ENCODE data around the gene SREBF1.
"Not testable (repeated sequence)": the region's sequence is repeated elsewhere in the genome, so short reads cannot be mapped to it uniquely, and the experiment has no call there.

SREBF1 gene

GRCh38 chr17:17809531-17810083 lies 27.2 kb downstream of the SREBF1 start:
- no peak for DNase-seq

- DNase-seq: no peak
Observed at GRCh38 chr17:17808706-17809432, 27.9 kb downstream of the SREBF1 start.

GRCh38 chr17:17808200-17808599 lies 28.6 kb downstream of the SREBF1 start:
- DNase-seq: not testable (repeated sequence)

- DNase-seq: no peak
Observed at GRCh38 chr17:17807440-17807839, 29.3 kb downstream of the SREBF1 start.

GRCh38 chr17:17806611-17807274 lies 30.0 kb downstream of the SREBF1 start:
- DNase-seq: no peak

GRCh38 chr17:17806035-17806434 lies 30.8 kb downstream of the SREBF1 start:
- no peak for DNase-seq

GRCh38 chr17:17805575-17805974 lies 31.2 kb downstream of the SREBF1 start:
- no peak for DNase-seq

GRCh38 chr17:17804007-17804406 lies 32.8 kb downstream of the SREBF1 start:
- no peak for DNase-seq

- DNase-seq: no peak
Observed at GRCh38 chr17:17801800-17802481, 34.8 kb downstream of the SREBF1 start.

GRCh38 chr17:17800504-17801021 lies 36.2 kb downstream of the SREBF1 start:
- DNase-seq: no peak

- no peak for DNase-seq
Observed at GRCh38 chr17:17798573-17799255, 38.1 kb downstream of the SREBF1 start.

GRCh38 chr17:17798010-17798556 lies 38.7 kb downstream of the SREBF1 start:
- no peak for DNase-seq

- no peak for DNase-seq
Observed at GRCh38 chr17:17797119-17797809, 39.5 kb downstream of the SREBF1 start.

GRCh38 chr17:17796787-17797061 lies 40.1 kb downstream of the SREBF1 start:
- no peak for DNase-seq

GRCh38 chr17:17795946-17796786 lies 40.6 kb downstream of the SREBF1 start:
- no peak for DNase-seq

- no peak for DNase-seq
Observed at GRCh38 chr17:17795296-17795695, 41.5 kb downstream of the SREBF1 start.

- DNase-seq: no peak
Observed at GRCh38 chr17:17794382-17794781, 42.4 kb downstream of the SREBF1 start.

- no peak for DNase-seq
Observed at GRCh38 chr17:17793378-17794214, 43.2 kb downstream of the SREBF1 start.

- no peak for DNase-seq
Observed at GRCh38 chr17:17792551-17793377, 44.0 kb downstream of the SREBF1 start.
